Measurements from ENCODE around the gene MACROD2.

Gene MACROD2

DNA sequence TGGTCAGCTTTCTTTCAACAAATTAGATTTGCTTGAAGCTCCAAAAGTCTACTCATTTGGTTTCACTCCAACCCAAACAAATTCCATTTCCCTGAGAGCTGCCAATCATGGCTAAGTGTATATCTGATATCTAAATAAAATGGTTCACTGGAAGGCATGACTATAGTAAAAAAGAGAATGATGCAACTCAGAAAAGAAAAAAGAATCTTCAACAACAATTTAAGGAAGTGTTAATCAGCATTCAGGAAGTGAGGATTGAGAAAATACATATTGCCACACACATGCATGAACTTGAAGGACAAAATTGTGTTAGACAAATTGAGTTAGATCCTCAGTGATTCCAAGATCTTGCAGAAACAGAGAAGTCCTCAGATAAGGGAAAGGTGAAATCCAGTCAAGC, 1315.0 kb downstream of the MACROD2 start:
- no peaks in the 10 kb centered on the region for H3K4me1 ChIP-seq (ENCODE audit: control insufficient read depth, insufficient read depth, low read length)
- H3K4me3 ChIP-seq (ENCODE audit: low read depth, low read length) = no peak overlapping the region
- TF ChIP-seq ZNF132 (tag by site-specific recombination; IDR thresholded peaks at IDR 0.05; ENCODE audit: borderline replicate concordance) (no peak), ZNF169 (tag by site-specific recombination; IDR thresholded peaks at IDR 0.05) (no peak), ZNF366 (tag by site-specific recombination; conservative IDR thresholded peaks at IDR 0.05) (no peak), GLI4 (tag by site-specific recombination; IDR thresholded peaks at IDR 0.05) (no peak), ZNF423 (tag by site-specific recombination; IDR thresholded peaks at IDR 0.05) (no peak), KLF8 (tag by site-specific recombination; IDR thresholded peaks at IDR 0.05) (no peak), ZNF548 (tag by site-specific recombination; IDR thresholded peaks at IDR 0.05) (no peak), ZNF501 (tag by site-specific recombination; IDR thresholded peaks at IDR 0.05) (no peak), ZNF433 (tag by site-specific recombination; IDR thresholded peaks at IDR 0.05; ENCODE audit: low read depth) (no peak)
- TF ChIP-seq, protein P1, sequence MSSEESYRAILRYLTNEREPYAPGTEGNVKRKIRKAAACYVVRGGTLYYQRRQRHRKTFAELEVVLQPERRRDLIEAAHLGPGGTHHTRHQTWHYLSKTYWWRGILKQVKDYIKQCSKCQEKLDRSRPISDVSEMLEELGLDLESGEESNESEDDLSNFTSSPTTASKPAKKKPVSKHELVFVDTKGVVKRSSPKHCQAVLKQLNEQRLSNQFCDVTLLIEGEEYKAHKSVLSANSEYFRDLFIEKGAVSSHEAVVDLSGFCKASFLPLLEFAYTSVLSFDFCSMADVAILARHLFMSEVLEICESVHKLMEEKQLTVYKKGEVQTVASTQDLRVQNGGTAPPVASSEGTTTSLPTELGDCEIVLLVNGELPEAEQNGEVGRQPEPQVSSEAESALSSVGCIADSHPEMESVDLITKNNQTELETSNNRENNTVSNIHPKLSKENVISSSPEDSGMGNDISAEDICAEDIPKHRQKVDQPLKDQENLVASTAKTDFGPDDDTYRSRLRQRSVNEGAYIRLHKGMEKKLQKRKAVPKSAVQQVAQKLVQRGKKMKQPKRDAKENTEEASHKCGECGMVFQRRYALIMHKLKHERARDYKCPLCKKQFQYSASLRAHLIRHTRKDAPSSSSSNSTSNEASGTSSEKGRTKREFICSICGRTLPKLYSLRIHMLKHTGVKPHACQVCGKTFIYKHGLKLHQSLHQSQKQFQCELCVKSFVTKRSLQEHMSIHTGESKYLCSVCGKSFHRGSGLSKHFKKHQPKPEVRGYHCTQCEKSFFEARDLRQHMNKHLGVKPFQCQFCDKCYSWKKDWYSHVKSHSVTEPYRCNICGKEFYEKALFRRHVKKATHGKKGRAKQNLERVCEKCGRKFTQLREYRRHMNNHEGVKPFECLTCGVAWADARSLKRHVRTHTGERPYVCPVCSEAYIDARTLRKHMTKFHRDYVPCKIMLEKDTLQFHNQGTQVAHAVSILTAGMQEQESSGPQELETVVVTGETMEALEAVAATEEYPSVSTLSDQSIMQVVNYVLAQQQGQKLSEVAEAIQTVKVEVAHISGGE (tag by site-specific recombination; conservative IDR thresholded peaks at IDR 0.05; ENCODE audit: low read depth) = no peak
- TF ChIP-seq, protein P2, sequence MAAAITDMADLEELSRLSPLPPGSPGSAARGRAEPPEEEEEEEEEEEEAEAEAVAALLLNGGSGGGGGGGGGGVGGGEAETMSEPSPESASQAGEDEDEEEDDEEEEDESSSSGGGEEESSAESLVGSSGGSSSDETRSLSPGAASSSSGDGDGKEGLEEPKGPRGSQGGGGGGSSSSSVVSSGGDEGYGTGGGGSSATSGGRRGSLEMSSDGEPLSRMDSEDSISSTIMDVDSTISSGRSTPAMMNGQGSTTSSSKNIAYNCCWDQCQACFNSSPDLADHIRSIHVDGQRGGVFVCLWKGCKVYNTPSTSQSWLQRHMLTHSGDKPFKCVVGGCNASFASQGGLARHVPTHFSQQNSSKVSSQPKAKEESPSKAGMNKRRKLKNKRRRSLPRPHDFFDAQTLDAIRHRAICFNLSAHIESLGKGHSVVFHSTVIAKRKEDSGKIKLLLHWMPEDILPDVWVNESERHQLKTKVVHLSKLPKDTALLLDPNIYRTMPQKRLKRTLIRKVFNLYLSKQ (tag by site-specific recombination; IDR thresholded peaks at IDR 0.05; ENCODE audit: borderline replicate concordance) = no peak
- H3K36me3 ChIP-seq (ENCODE audit: control insufficient read depth in 2 of 2, insufficient read depth in 1 of 2, low read length in 2 of 2) = no peaks in the 10 kb centered on the region
- H3K9me3 ChIP-seq (ENCODE audit: control insufficient read depth, insufficient read depth, low read depth, low read length) = no peaks in the 10 kb centered on the region; the same call in 1 of the 2 replicates
- H3K27ac ChIP-seq (ENCODE audit: extremely low read depth, low read depth, low read length) = no peak overlapping the region
- ChIA-PET CTCF (no interaction called here), POLR2A (no interaction called here)

DNA sequence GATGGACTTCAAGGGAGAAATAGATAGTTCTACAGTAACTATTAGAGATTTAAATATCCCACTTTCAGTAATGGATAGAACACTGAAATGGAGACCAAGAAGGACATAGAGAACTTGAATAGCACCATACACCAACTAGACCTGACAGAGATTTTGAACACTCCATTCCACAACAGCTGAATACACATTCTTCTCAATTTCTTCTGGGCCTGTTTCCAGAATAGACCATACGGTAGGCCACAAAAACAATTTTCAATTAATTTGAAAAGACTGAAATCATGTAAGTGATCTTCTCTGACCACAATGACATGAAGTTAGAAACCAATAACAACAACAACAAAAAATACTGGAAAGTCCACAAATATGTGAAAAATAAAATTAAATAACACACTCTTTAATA, 1321.2 kb downstream of the MACROD2 start:
- POLR2A ChIA-PET = no interaction called here
- Histone ChIP-seq H3K27ac (ENCODE audit: extremely low read depth, low read depth, low read length) (no peak overlapping the region), H3K4me1 (ENCODE audit: control insufficient read depth, insufficient read depth, low read length) (no peaks in the 10 kb centered on the region), H3K9me3 (ENCODE audit: control insufficient read depth, insufficient read depth, low read depth, low read length) (no peaks in the 10 kb centered on the region), H3K36me3 (ENCODE audit: control insufficient read depth in 2 of 2, insufficient read depth in 1 of 2, low read length in 2 of 2) (no peaks in the 10 kb centered on the region), H3K4me3 (ENCODE audit: low read depth, low read length) (no peak overlapping the region)
- TF ChIP-seq ZSCAN30 (tag by site-specific recombination; IDR thresholded peaks at IDR 0.05) (no peak), ZBTB17 (tag by site-specific recombination; IDR thresholded peaks at IDR 0.05) (no peak), ZNF785 (tag by site-specific recombination; IDR thresholded peaks at IDR 0.05) (no peak), ZNF514 (tag by site-specific recombination; IDR thresholded peaks at IDR 0.05) (no peak), ZNF544 (tag by site-specific recombination; IDR thresholded peaks at IDR 0.05) (no peak), ZNF530 (tag by site-specific recombination; IDR thresholded peaks at IDR 0.05; ENCODE audit: low read depth) (no peak), ZNF114 (tag by site-specific recombination; IDR thresholded peaks at IDR 0.05) (no peak), ZNF133 (tag by site-specific recombination; IDR thresholded peaks at IDR 0.05) (no peak), ZNF140 (tag by site-specific recombination; IDR thresholded peaks at IDR 0.05) (no peak), ZNF426 (tag by site-specific recombination; IDR thresholded peaks at IDR 0.05) (no peak), ZNF132 (tag by site-specific recombination; IDR thresholded peaks at IDR 0.05; ENCODE audit: borderline replicate concordance) (no peak)
- TF ChIP-seq, protein P3, sequence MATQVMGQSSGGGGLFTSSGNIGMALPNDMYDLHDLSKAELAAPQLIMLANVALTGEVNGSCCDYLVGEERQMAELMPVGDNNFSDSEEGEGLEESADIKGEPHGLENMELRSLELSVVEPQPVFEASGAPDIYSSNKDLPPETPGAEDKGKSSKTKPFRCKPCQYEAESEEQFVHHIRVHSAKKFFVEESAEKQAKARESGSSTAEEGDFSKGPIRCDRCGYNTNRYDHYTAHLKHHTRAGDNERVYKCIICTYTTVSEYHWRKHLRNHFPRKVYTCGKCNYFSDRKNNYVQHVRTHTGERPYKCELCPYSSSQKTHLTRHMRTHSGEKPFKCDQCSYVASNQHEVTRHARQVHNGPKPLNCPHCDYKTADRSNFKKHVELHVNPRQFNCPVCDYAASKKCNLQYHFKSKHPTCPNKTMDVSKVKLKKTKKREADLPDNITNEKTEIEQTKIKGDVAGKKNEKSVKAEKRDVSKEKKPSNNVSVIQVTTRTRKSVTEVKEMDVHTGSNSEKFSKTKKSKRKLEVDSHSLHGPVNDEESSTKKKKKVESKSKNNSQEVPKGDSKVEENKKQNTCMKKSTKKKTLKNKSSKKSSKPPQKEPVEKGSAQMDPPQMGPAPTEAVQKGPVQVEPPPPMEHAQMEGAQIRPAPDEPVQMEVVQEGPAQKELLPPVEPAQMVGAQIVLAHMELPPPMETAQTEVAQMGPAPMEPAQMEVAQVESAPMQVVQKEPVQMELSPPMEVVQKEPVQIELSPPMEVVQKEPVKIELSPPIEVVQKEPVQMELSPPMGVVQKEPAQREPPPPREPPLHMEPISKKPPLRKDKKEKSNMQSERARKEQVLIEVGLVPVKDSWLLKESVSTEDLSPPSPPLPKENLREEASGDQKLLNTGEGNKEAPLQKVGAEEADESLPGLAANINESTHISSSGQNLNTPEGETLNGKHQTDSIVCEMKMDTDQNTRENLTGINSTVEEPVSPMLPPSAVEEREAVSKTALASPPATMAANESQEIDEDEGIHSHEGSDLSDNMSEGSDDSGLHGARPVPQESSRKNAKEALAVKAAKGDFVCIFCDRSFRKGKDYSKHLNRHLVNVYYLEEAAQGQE (tag by site-specific recombination; IDR thresholded peaks at IDR 0.05) = no peak
- TF ChIP-seq, protein P4, sequence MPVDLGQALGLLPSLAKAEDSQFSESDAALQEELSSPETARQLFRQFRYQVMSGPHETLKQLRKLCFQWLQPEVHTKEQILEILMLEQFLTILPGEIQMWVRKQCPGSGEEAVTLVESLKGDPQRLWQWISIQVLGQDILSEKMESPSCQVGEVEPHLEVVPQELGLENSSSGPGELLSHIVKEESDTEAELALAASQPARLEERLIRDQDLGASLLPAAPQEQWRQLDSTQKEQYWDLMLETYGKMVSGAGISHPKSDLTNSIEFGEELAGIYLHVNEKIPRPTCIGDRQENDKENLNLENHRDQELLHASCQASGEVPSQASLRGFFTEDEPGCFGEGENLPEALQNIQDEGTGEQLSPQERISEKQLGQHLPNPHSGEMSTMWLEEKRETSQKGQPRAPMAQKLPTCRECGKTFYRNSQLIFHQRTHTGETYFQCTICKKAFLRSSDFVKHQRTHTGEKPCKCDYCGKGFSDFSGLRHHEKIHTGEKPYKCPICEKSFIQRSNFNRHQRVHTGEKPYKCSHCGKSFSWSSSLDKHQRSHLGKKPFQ (tag by site-specific recombination; IDR thresholded peaks at IDR 0.05) = no peak
- TF ChIP-seq, protein P5, sequence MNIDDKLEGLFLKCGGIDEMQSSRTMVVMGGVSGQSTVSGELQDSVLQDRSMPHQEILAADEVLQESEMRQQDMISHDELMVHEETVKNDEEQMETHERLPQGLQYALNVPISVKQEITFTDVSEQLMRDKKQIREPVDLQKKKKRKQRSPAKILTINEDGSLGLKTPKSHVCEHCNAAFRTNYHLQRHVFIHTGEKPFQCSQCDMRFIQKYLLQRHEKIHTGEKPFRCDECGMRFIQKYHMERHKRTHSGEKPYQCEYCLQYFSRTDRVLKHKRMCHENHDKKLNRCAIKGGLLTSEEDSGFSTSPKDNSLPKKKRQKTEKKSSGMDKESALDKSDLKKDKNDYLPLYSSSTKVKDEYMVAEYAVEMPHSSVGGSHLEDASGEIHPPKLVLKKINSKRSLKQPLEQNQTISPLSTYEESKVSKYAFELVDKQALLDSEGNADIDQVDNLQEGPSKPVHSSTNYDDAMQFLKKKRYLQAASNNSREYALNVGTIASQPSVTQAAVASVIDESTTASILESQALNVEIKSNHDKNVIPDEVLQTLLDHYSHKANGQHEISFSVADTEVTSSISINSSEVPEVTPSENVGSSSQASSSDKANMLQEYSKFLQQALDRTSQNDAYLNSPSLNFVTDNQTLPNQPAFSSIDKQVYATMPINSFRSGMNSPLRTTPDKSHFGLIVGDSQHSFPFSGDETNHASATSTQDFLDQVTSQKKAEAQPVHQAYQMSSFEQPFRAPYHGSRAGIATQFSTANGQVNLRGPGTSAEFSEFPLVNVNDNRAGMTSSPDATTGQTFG (tag by site-specific recombination; IDR thresholded peaks at IDR 0.05; ENCODE audit: borderline replicate concordance) = no peak
- CTCF ChIA-PET = no interaction called here
